GM10847 (cell line): ENCODE measurements around the gene LORICRIN.

Experiments
- POLR2A ChIP-seq: IDR thresholded peaks from 2 replicates; pipeline ENCODE4 v1.6.1; 2011; ENCODE audit not compliant: insufficient read length; ENCODE audit errors: extremely low read depth

The LORICRIN gene

DNA sequence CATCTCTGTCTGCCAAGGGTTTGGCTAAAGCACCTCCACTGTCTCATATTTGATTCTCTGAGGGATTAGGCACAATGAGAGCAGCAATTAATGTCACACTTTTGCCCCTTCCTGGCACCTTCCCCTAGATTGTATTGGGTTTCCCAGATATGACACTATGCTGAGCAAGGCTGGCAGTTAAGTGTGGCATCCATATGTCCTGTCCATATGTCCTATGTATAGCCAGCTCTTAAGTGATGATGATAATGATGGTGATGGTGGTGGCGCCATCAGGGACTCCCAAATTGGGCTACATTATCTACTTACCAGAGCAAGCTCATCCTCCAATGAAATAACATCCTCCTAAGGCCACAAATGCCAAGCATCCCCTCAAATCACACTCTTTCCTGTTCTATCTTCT lies 13.5 kb upstream of the LORICRIN start:
- no peak for TF ChIP-seq POLR2A

DNA sequence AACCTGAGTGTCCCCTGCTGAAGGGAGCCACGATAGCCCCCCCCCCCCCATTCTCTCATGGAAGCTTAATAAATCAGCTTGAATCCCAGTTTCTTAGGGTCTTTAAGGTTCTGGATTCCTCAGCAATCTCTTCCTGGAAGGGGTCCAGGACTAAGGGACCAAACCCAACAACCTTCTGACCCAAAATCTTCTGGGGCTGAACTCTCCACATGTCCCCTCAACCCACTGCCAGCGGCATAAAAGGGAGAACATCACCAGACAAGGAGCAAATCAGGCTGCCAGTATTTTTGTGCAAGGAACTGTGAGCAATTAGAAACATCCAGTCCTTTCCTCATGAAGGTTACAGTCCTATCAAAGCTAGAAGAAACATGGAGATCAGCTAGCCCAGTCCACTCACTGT lies 12.7 kb upstream of the LORICRIN start:
- TF ChIP-seq POLR2A, result no peak

DNA sequence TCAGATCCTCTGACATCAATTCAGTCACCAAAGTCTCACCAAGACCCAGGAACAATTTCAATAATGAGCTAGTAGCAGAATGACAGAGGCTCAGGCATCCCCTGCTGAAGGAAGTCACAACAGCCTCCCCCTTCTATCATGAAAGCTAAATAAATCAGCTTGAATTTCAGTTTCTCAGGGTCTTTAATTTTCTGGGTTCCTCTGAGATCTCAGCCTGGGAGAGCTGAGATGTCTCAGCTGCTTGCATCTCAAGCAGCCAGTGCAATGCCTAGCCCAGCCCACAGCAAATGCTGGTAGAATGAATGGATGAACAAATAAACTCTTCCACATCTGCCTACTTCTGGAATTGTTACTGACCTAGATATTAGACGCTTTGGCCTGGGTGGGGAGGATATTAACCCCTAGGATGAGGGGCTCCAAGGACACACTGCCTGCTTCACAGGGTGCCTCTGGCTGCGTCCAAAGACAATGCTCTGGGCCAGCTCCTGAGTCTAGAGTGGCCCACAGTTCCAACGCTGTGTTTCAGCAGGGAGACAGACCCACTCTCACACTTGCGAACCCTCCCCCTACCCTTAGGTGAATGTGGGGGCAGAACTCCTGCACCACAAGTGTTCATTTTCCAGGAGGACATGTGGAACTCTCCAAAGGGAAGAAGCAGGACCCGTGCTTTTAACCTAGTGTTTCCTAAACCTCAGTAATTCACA lies 11.2 kb upstream of the LORICRIN start:
- no peak for TF ChIP-seq POLR2A

DNA sequence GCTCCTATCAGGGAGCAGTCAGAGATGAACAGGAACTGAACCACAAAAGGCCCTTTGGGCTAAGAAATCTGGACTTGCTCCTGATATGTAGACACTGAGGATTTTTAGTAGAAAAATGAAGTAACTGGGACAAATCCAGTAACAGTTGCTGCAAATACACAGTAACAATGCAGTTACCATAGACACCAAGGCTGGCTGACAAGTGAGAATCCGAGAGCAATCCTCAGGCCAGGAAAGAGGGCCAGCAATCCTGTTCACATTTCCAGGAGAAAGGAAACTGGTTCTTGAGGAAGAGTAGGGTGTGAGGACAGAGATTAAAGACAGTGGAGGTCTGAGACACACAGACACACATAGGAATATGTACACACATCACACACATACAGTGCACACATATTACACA lies 9.3 kb upstream of the LORICRIN start:
- no peak for TF ChIP-seq POLR2A

DNA sequence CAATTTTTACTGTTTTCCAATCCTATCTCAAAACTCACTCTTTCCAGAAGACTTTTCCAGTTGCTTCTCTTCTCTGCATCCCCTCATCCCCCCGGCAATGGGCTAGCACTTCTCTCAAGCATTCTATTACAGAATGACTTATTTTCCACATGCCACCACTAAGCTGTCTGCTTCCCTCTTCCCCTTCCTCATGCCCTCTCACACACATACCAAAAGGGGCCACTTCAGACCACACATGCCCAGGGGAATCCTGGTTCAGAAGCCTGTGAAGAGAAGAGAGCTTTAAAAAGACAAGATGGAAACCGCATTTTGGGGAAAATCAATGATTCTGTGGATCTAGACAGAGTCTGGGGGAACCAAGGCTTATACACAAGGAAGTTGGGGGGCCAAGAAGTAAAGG lies 8.4 kb upstream of the LORICRIN start:
- no peak for TF ChIP-seq POLR2A

DNA sequence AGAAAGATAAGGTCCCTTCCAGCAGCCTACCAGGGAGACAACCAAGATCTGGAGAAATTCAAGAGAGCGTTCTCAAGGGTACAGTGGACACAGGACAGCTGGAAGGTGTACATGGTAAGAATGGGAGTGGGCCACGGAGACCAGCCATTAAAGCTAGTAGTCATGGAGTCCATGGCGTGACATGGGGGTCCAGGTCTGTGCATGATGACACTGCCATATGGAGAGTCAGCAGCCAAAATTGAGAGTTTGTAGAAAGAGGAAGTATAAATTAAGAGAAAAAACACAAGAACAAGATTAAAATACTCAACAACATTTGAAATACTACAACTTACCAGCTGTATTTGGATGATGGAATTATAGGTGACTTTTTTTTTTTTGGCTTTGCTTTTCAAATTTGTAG lies 7.9 kb upstream of the LORICRIN start:
- no peak for TF ChIP-seq POLR2A

DNA sequence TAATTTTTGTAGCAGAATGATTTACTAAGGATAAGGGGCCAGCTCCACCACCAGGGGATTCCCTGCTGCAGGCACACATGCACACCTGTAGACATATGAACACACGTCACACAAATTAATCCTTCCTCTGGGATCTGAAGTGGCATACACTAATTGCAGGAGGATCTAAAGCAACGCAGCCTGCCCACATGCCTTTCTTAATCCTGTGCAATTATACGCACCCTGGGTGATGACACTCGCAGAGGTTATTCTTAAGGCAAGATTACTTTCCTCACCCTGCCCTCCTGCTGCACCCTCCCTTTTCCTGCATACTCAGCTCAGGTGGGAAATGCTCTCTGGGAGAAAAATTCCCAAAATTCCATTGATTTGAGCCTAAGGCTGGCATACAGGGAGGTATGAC lies 7.5 kb upstream of the LORICRIN start:
- TF ChIP-seq POLR2A, result no peak

DNA sequence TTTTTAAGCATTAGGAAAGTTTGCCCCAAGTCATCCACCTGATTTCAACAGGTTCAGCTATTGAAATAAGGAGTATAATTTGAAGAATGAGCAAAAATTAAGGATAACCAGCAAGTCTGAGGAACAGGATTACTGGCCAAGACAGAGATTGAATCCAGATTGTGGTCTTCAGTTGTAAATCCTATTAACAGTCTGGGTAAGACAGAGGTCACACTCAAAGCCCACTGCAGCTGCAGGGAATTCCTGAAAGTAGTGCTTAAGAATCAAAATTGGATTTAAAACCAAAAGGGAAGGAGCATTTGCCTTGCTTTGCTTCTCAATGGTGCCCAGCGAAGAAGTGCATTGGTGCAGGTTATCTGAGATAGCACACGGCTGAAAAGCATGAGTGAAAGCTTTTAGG lies 6.4 kb upstream of the LORICRIN start:
- no peak for TF ChIP-seq POLR2A

DNA sequence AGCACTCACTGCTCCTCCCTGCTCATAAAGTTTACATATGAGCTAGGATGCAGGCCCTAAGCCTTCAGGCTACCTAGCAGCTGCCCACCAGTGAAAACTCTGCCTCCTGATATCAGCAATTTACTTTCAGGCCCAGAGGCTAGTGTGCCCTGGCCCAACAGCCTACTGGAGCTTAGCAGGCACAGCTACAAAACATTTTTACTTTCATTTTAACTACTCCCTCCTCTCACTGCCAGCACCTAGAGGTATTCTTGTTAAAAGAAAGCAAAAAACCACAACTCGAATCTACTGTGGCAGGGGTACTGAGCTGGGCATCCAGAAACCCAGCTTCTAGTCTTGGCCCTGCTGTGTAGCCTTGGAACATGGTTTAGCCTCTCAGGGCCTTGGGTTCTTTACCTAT lies 5.8 kb upstream of the LORICRIN start:
- TF ChIP-seq POLR2A, result no peak

DNA sequence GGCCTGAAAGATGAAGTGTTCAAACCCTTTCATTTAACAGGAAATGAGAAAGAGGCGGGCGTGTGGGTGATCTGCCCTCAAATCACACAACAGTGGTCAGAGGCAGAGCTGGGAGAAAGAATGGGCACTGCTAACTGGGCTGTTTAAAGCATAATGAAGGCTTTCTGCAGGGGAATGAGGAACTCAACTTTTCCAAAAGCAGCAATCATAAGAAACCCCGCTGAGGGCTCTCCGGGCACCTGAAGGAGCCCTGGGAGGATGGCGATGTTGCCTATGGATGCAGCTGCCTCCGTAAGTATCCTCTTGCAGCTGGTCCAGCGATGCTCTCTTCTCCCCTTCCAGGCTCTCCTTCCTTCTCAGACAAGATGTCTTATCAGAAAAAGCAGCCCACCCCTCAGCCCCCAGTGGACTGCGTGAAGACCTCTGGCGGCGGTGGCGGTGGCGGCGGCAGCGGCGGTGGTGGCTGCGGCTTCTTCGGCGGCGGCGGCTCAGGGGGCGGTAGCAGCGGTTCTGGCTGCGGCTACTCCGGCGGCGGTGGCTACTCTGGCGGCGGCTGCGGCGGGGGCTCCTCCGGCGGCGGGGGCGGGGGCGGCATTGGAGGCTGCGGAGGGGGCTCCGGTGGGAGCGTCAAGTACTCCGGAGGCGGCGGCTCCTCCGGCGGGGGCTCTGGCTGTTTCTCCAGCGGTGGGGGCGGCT lies 1.2 kb downstream of the LORICRIN start:
- TF ChIP-seq POLR2A, result no peak

DNA sequence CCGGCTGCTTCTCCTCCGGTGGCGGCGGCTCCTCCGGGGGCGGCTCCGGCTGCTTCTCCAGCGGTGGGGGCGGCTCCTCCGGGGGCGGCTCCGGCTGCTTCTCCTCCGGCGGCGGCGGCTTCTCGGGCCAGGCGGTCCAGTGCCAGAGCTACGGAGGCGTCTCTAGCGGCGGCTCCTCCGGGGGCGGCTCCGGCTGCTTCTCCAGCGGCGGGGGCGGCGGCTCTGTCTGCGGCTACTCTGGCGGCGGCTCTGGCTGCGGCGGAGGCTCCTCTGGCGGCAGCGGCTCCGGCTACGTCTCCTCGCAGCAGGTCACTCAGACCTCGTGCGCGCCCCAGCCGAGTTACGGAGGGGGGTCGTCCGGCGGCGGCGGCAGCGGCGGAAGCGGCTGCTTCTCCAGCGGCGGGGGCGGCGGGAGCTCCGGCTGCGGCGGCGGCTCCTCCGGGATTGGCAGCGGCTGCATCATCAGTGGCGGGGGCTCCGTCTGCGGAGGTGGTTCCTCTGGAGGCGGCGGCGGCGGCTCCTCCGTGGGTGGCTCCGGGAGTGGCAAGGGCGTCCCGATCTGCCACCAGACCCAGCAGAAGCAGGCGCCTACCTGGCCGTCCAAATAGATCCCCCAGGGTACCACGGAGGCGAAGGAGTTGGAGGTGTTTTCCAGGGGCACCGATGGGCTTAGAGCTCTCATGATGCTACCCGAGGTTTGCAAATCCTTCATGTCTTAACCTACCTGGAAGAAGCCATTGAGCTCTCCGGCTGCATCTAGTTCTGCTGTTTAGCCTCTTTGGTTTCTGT lies 2.0 kb downstream of the LORICRIN start:
- no peak for TF ChIP-seq POLR2A

DNA sequence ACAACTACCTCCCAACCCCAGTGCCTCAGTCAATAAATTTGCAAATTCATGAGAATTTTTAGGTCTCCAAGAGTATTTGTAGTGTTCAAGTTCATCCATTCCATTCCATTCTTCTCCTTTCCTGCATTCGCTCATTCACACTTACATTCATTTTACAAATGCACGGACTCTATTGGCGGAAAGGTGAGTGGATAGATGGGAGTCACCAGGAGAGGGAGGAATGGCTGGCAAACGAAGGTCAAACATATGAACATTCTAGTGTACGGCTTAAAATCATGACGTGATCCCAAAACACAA lies 2.5 kb downstream of the LORICRIN start:
- TF ChIP-seq POLR2A, result no peak

DNA sequence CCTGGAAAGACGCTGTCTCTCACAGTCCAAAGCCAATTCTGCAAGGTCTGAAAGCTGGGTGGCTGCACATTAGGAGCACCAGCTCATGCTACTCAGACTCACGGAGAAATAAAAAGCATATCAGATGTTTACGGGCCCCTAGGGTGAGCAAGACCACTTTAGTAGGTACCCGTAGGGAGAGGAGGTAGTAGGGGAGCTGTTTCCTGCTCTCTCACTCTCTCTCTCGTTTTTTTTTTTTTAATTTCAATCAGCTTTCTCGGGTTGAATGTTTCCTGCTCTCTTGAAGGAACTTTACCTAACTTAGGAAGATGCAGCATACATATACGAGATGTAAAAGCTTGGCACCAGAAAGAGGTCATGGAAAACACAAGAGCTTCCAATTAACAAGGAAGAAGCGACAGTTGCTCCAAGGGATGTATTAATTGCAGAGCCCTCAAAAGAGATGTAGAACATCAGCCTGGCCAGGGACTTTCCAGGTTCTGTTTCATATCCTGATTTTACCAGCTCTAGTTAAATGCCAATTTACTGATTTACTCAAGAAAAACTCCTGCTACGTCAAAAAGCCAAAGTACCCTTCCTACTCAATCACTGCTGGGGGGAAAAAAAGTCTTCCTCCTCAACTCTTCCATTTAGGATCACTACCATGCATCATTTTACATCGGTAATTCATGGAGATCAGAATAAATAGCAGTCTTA lies 3.1 kb downstream of the LORICRIN start:
- TF ChIP-seq POLR2A, result no peak

DNA sequence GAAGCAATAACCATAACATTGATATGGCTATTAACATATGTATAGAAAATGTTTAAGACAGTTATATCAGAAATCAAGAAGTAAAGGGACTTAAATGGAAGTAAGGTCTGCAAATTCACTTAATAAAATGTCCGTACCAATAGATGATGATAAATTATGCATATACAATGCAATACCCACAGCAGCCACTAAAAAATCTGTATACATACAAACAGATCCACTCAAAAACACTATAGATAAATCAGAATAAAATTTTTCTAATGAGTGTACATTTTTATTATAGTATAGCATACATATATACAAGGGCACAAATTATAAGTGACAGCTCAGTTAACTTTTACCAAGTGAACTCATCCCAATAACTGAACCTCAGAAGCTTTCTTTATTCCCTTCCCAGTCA lies 6.0 kb downstream of the LORICRIN start:
- no peak for TF ChIP-seq POLR2A

DNA sequence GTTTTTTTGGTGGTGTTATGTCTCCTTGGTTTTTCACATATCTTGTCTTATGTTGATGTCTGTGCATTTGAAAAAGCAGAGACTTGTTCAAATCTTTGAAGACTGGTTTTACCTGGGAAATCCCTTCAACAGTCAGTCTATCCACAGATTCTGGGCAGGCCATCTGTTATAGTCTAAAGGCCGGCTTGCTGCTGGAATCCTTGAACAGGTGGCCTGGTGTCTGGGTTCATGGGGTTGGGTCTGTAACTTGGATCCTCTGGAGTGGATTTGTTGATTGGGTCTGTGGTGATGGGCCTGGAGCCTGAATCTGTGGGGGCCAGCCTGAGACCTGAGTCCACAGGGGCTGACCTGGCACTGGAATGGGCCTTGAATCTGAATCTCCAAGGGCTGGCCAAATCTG lies 12.2 kb downstream of the LORICRIN start:
- TF ChIP-seq POLR2A, result no peak

DNA sequence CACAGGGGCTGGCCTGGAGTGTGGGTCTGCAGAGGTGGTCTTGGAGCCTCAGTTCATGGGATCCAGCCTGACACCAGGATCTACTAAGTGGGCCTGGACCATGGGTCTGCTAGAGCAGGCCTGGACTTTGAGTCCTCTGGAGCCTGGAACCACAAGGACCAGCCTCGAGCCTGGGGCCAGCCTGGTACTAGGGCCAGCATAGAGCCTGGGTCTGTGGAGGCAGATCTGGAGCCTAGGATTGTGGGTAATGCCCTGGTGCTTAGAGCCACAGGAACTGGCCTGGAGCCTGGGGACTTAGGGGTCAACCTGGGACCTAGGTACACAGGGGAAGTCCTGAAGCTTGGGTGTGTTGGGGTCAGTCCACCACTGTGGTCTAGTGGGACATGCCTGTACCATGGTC lies 12.7 kb downstream of the LORICRIN start:
- no peak for TF ChIP-seq POLR2A
